AG04450 (cell line): ENCODE data around the gene SLC2A10. TPM values are rescaled to one million over a fixed set of nuclear protein-coding genes. Genes with fewer than 3 reads are reported as not detected.

Experiments
- CTCF ChIA-PET: fragments of 300-600, 350-600 bp; formaldehyde crosslinking; extraction: SDS; loops from one replicate; lab custom pipeline; 2022; ENCODE audit warnings: antibody characterized with exemption, inconsistent platforms; lab: Charles Lee
- POLR2A ChIA-PET: fragments of 350-600 bp; formaldehyde crosslinking; extraction: SDS; loops from one replicate; lab custom pipeline; 2021; ENCODE audit warnings: antibody characterized with exemption, inconsistent platforms; lab: Yijun Ruan, JAX
- DNase-seq: peaks from one replicate; pipeline ENCODE4 v3.0.0-alpha.2; 2011; ENCODE audit warnings: low read depth, low spot score
- H3K27ac ChIP-seq: one replicate; pipeline ENCODE4 v1.5.1; 2012; ENCODE audit warnings: low read depth, low read length, control low read depth
- H3K27me3 ChIP-seq: one replicate; pipeline ENCODE4 v1.6.0; 2012; ENCODE audit warnings: low read length; ENCODE audit not compliant: control insufficient read depth, insufficient read depth
- H3K4me3 ChIP-seq: 2 replicates; pipeline ENCODE4 v1.5.1; 2011; ENCODE audit warnings: mild to moderate bottlenecking, low read depth, low read length, control low read depth
- H3K9me3 ChIP-seq: 2 replicates; pipeline ENCODE4 v1.5.1; 2012; ENCODE audit warnings: low read length; ENCODE audit not compliant: control insufficient read depth, insufficient read depth
- polyA plus RNA-seq: library from polyadenylated mRNA; depleted of rRNA; stranded (reverse); fragments of >200 nt; gene quantifications from 2 replicates; pipeline ENCODE4 v1.2.3, GENCODE V29; 2011
- TF ChIP-seq, protein P1 (sequence below): IDR thresholded peaks from 2 replicates; pipeline ENCODE4 v1.5.1; 2011; ENCODE audit warnings: low read depth, low read length, control low read depth, inconsistent platforms

The SLC2A10 gene
- polyA plus RNA-seq, 1 experiment, result 36.9 TPM

GRCh38 chr20:46739431-46740213 is 30.2 kb downstream of the SLC2A10 start:
- peak; percentile 39 for DNase-seq
- TF ChIP-seq, protein P1, sequence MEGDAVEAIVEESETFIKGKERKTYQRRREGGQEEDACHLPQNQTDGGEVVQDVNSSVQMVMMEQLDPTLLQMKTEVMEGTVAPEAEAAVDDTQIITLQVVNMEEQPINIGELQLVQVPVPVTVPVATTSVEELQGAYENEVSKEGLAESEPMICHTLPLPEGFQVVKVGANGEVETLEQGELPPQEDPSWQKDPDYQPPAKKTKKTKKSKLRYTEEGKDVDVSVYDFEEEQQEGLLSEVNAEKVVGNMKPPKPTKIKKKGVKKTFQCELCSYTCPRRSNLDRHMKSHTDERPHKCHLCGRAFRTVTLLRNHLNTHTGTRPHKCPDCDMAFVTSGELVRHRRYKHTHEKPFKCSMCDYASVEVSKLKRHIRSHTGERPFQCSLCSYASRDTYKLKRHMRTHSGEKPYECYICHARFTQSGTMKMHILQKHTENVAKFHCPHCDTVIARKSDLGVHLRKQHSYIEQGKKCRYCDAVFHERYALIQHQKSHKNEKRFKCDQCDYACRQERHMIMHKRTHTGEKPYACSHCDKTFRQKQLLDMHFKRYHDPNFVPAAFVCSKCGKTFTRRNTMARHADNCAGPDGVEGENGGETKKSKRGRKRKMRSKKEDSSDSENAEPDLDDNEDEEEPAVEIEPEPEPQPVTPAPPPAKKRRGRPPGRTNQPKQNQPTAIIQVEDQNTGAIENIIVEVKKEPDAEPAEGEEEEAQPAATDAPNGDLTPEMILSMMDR, result no peak
- H3K9me3 ChIP-seq, result peaks cover 4% of the 10 kb centered on the region; the same call in 1 of the 2 replicates
- peaks cover 3% of the 10 kb centered on the region for H3K27me3 ChIP-seq
- peak overlapping the region; percentile 21 for H3K27ac ChIP-seq
- H3K4me3 ChIP-seq, result no peak overlapping the region
- ChIA-PET CTCF (interaction anchor here (2.6 kb wide), 1 partner anchor 13 kb away, joined by 7 read pairs; no protein-coding TSS in a partner anchor), POLR2A (no interaction called here)

DNA sequence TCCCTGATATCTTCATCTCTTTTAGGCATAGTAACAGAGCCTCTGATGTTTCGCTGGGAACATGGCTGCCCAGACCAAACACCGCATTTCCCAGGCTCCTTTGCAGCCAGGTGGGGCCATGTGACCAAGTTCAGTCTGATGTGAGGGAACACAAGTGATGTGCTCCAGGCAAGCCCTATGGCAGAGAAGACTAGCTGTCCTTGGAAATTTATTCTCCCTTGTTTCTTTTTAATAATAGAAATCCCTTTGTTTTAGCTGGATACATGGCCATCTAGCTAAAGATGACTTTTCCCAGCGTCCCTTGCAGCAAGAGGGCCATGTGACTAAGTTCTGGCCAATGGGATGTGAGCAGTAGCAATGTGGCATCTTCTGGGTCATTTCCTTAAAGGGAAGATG is 30.8 kb downstream of the SLC2A10 start:
- Histone ChIP-seq H3K4me3 (no peak overlapping the region), H3K9me3 (peaks cover 4% of the 10 kb centered on the region; the same call in 1 of the 2 replicates), H3K27me3 (peaks cover 3% of the 10 kb centered on the region), H3K27ac (no peak overlapping the region)
- ChIA-PET POLR2A (no interaction called here), CTCF (interaction anchor here (2.6 kb wide), 1 partner anchor 13 kb away, joined by 7 read pairs; no protein-coding TSS in a partner anchor)
- DNase-seq, result no peak
- TF ChIP-seq, protein P1, result no peak

DNA sequence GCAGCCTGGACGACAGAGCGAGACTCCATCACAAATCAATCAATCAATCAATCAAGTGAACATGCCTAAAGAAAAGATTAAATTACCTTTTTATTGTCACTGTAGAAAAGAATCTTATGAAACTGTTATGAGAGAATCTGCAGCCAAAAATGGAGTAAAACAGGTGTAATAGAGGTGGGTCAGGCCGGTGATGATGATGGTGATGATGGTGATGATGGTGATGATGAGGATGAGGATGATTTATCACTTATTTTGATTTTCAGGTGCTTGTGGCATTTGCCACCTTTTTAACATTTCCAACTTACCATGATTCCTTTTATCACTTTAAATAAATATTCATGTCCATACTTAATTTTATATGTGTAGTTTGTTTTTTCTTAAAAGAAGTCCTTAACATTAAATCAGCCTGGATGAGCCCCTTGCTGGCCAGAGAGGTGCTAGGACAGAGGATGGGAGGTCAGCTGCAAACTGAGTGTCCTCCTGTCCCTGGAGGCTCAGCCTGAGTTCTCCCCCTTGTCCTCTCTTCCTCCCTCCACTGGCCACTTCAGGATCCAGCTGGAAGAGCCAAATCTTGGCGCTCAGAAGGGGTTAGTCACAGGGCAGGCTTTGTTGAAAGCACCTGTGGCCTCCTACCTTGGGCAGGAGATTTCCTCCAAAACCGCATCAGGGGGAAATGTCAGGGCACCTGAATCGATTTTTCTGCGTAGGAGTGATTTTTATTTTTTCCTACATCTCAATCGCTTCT is 32.6 kb downstream of the SLC2A10 start:
- no peak for DNase-seq
- Histone ChIP-seq H3K27ac (no peak overlapping the region), H3K27me3 (peaks cover 3% of the 10 kb centered on the region), H3K9me3 (peaks cover 4% of the 10 kb centered on the region; the same call in 1 of the 2 replicates), H3K4me3 (no peak overlapping the region)
- TF ChIP-seq, protein P1, result no peak
- CTCF ChIA-PET, result no interaction called here
- POLR2A ChIA-PET, result no interaction called here

- TF ChIP-seq, protein P1, result no peak
- Histone ChIP-seq H3K27me3 (peaks cover 3% of the 10 kb centered on the region), H3K27ac (no peak overlapping the region), H3K4me3 (no peak overlapping the region), H3K9me3 (peaks cover 4% of the 10 kb centered on the region; the same call in 1 of the 2 replicates)
- ChIA-PET POLR2A (interaction anchor here (0.8 kb wide), 1 partner anchor 27 kb away, joined by 3 read pairs; no protein-coding TSS in a partner anchor), CTCF (no interaction called here)
- DNase-seq, result no peak
Observed at GRCh38 chr20:46742669-46743045, 33.2 kb downstream of the SLC2A10 start.
